H1 (cell line): ENCODE results near the gene OR1E2. TPM values are rescaled to one million over a fixed set of nuclear protein-coding genes. Genes with fewer than 3 reads are reported as not detected.

ENCODE experiments used
- ASH2L ChIP-seq: fragments of 200-600, 300-600 bp; sonication (generic); IDR thresholded peaks from one replicate; pipeline ENCODE4 v1.7.1; 2017; ENCODE audit warnings: low read length
- CBX8 ChIP-seq: fragments of 300-800, 300-1000 bp; sonication (generic); IDR thresholded peaks from 2 replicates; pipeline ENCODE4 v1.7.1; 2016; ENCODE audit warnings: low read depth, low read length, borderline replicate concordance
- HDAC6 ChIP-seq: IDR thresholded peaks from one replicate; pipeline ENCODE4 v1.7.1; 2012; ENCODE audit warnings: low read depth, mild to moderate bottlenecking, inconsistent platforms, low read length, moderate library complexity
- PHF8 ChIP-seq: fragments of 200-600 bp; sonication (generic); conservative IDR thresholded peaks from 2 replicates; pipeline ENCODE4 v1.7.1; 2012; ENCODE audit warnings: low read depth, mild to moderate bottlenecking, inconsistent platforms, low read length, moderate library complexity
- SIX5 ChIP-seq: IDR thresholded peaks from 2 replicates; pipeline ENCODE4 v1.6.1; 2011; ENCODE audit warnings: mild to moderate bottlenecking, low read depth, low read length
- SUZ12 ChIP-seq: fragments of 200-600 bp; sonication (generic); IDR thresholded peaks from 2 replicates; pipeline ENCODE4 v1.6.1; 2012; ENCODE audit warnings: mild to moderate bottlenecking, inconsistent platforms, low read length, moderate library complexity, mixed read lengths
- polyA plus RNA-seq, 7 experiments: library from polyadenylated mRNA; depleted of rRNA in 3 of 7; stranded (reverse) in 5 of 7; unstranded in 2 of 7; fragments of >200 nt in 5 of 7; fragments of 200-250 nt in 2 of 7; gene quantifications; 1 replicate in 5 of 7; 2 replicates in 1 of 7; 4 replicates in 1 of 7; pipeline versions ENCODE4 v1.2.1 to v1.2.3, GENCODE V29; 2011 to 2013; ENCODE audit warnings: missing spikeins in 2 of 7, mixed read lengths in 2 of 7
- total RNA-seq: library from RNA; stranded (reverse); fragmentation: NEBNext Ultra II Directional; extraction: Animal tissue kit (Norgen Biotek cat#: 25700); gene quantifications from 2 replicates; pipeline ENCODE4 v1.2.1, GENCODE V29; 2021
- TF ChIP-seq, protein P1 (sequence below): IDR thresholded peaks from 2 replicates; pipeline ENCODE4 v1.6.1; 2012; ENCODE audit warnings: inconsistent platforms

OR1E2 gene
- total and polyA plus RNA-seq, 2 of the 8 experiments (the other 6 are each of a cell fraction or from before 2014, with no cell fraction given), result not detected

DNA sequence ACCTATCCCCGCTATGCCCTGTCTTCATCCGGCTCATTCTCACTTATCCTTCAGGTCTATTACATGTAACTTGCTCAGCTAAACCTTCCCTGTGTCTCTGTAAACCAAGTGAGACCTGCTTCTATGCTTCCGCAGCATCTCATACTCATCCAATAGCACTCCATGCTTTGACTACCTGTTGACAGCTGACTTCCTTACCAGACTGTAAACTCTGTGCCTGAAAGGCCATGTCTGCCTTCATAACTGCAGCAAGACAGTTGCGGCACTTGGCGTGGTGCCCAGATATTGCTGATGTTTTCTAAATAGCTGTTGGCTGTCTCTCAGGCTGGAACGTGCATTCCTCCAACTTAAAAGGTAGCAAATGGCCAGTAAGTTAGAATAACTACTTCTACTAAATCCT lies 33.6 kb downstream of the OR1E2 start (continued):
- TF ChIP-seq SUZ12, result no peak
- TF ChIP-seq, protein P1, sequence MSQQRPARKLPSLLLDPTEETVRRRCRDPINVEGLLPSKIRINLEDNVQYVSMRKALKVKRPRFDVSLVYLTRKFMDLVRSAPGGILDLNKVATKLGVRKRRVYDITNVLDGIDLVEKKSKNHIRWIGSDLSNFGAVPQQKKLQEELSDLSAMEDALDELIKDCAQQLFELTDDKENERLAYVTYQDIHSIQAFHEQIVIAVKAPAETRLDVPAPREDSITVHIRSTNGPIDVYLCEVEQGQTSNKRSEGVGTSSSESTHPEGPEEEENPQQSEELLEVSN, result no peak
- TF ChIP-seq ASH2L, result no peak
- no peak for TF ChIP-seq SIX5
- TF ChIP-seq HDAC6, result no peak
- TF ChIP-seq CBX8, result no peak
- TF ChIP-seq PHF8, result no peak
- TF ChIP-seq, all 59 proteins: peak for 0
